Measurements from ENCODE around the gene DPCD. TPM values are rescaled to one million over a fixed set of nuclear protein-coding genes. Genes with fewer than 3 reads are reported as not detected.

Gene DPCD
- total and polyA plus RNA-seq, 10 of the 15 experiments (the other 5 are each of a cell fraction or from before 2014, with no cell fraction given) = 9.7 to 50.9 (median 26.3) TPM

- TF ChIP-seq, protein P1, sequence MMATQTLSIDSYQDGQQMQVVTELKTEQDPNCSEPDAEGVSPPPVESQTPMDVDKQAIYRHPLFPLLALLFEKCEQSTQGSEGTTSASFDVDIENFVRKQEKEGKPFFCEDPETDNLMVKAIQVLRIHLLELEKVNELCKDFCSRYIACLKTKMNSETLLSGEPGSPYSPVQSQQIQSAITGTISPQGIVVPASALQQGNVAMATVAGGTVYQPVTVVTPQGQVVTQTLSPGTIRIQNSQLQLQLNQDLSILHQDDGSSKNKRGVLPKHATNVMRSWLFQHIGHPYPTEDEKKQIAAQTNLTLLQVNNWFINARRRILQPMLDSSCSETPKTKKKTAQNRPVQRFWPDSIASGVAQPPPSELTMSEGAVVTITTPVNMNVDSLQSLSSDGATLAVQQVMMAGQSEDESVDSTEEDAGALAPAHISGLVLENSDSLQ (IDR thresholded peaks at IDR 0.05) = peak; percentile 69
- TF ChIP-seq, protein P2, sequence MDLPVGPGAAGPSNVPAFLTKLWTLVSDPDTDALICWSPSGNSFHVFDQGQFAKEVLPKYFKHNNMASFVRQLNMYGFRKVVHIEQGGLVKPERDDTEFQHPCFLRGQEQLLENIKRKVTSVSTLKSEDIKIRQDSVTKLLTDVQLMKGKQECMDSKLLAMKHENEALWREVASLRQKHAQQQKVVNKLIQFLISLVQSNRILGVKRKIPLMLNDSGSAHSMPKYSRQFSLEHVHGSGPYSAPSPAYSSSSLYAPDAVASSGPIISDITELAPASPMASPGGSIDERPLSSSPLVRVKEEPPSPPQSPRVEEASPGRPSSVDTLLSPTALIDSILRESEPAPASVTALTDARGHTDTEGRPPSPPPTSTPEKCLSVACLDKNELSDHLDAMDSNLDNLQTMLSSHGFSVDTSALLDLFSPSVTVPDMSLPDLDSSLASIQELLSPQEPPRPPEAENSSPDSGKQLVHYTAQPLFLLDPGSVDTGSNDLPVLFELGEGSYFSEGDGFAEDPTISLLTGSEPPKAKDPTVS (IDR thresholded peaks at IDR 0.05; ENCODE audit: low read depth, low read length) = no peak
- TF ChIP-seq KLF5 (IDR thresholded peaks at IDR 0.05; ENCODE audit: partially characterized antibody) = no peak
- no peak for TF ChIP-seq EGR1 (IDR thresholded peaks at IDR 0.05; ENCODE audit: borderline replicate concordance in 1 of 2, low read depth in 2 of 2, low read length in 2 of 2)
- no peak for TF ChIP-seq HDAC6 (IDR thresholded peaks at IDR 0.05; ENCODE audit: unreplicated experiment)
- TF ChIP-seq MEF2B (IDR thresholded peaks at IDR 0.05; ENCODE audit: partially characterized antibody, poor library complexity, severe bottlenecking) = no peak
- no peak for TF ChIP-seq MEF2A (IDR thresholded peaks at IDR 0.05; ENCODE audit: insufficient read depth, low read depth, low read length)
- no peak for TF ChIP-seq JUND (IDR thresholded peaks at IDR 0.05; ENCODE audit: low read depth, low read length)
- TF ChIP-seq NFXL1 (IDR thresholded peaks at IDR 0.05; ENCODE audit: borderline replicate concordance) = no peak
- TF ChIP-seq, protein P3, sequence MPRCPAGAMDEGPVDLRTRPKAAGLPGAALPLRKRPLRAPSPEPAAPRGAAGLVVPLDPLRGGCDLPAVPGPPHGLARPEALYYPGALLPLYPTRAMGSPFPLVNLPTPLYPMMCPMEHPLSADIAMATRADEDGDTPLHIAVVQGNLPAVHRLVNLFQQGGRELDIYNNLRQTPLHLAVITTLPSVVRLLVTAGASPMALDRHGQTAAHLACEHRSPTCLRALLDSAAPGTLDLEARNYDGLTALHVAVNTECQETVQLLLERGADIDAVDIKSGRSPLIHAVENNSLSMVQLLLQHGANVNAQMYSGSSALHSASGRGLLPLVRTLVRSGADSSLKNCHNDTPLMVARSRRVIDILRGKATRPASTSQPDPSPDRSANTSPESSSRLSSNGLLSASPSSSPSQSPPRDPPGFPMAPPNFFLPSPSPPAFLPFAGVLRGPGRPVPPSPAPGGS (IDR thresholded peaks at IDR 0.05; ENCODE audit: borderline replicate concordance, insufficient read depth, low read depth, low read length, poor library complexity, severe bottlenecking) = no peak
- TF ChIP-seq TCF12 (IDR thresholded peaks at IDR 0.05; ENCODE audit: low read depth, low read length) = peak; percentile 20; the same call in 1 of the 2 replicates
- peak; percentile 21 for TF ChIP-seq MYC (IDR thresholded peaks at IDR 0.05; ENCODE audit: insufficient read depth, insufficient read length, insufficient replicate concordance, low read length, severe bottlenecking)
- TF ChIP-seq SPI1 (IDR thresholded peaks at IDR 0.05; ENCODE audit: borderline replicate concordance, insufficient read depth, low read depth, low read length) = no peak
- TF ChIP-seq RUNX3 (IDR thresholded peaks at IDR 0.05; ENCODE audit: low read length) = peak; percentile 20; the same call in 1 of the 2 replicates
- TF ChIP-seq, protein P4, sequence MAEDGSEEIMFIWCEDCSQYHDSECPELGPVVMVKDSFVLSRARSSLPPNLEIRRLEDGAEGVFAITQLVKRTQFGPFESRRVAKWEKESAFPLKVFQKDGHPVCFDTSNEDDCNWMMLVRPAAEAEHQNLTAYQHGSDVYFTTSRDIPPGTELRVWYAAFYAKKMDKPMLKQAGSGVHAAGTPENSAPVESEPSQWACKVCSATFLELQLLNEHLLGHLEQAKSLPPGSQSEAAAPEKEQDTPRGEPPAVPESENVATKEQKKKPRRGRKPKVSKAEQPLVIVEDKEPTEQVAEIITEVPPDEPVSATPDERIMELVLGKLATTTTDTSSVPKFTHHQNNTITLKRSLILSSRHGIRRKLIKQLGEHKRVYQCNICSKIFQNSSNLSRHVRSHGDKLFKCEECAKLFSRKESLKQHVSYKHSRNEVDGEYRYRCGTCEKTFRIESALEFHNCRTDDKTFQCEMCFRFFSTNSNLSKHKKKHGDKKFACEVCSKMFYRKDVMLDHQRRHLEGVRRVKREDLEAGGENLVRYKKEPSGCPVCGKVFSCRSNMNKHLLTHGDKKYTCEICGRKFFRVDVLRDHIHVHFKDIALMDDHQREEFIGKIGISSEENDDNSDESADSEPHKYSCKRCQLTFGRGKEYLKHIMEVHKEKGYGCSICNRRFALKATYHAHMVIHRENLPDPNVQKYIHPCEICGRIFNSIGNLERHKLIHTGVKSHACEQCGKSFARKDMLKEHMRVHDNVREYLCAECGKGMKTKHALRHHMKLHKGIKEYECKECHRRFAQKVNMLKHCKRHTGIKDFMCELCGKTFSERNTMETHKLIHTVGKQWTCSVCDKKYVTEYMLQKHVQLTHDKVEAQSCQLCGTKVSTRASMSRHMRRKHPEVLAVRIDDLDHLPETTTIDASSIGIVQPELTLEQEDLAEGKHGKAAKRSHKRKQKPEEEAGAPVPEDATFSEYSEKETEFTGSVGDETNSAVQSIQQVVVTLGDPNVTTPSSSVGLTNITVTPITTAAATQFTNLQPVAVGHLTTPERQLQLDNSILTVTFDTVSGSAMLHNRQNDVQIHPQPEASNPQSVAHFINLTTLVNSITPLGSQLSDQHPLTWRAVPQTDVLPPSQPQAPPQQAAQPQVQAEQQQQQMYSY (CRISPR knock-in tag; IDR thresholded peaks at IDR 0.05) = no peak
- no peak for TF ChIP-seq FOS (IDR thresholded peaks at IDR 0.05; ENCODE audit: borderline replicate concordance, extremely low read depth, insufficient read length)
- TF ChIP-seq, protein P5, sequence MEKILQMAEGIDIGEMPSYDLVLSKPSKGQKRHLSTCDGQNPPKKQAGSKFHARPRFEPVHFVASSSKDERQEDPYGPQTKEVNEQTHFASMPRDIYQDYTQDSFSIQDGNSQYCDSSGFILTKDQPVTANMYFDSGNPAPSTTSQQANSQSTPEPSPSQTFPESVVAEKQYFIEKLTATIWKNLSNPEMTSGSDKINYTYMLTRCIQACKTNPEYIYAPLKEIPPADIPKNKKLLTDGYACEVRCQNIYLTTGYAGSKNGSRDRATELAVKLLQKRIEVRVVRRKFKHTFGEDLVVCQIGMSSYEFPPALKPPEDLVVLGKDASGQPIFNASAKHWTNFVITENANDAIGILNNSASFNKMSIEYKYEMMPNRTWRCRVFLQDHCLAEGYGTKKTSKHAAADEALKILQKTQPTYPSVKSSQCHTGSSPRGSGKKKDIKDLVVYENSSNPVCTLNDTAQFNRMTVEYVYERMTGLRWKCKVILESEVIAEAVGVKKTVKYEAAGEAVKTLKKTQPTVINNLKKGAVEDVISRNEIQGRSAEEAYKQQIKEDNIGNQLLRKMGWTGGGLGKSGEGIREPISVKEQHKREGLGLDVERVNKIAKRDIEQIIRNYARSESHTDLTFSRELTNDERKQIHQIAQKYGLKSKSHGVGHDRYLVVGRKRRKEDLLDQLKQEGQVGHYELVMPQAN (conservative IDR thresholded peaks at IDR 0.05) = no peak
- TF ChIP-seq RFX5 (IDR thresholded peaks at IDR 0.05; ENCODE audit: low read depth, low read length) = no peak
Measured at GRCh38 chr10:101566333-101567164, 21.6 kb upstream of the DPCD start (continued).

All from GM12878 (cell line).